GM12878 (cell line): ENCODE results near the gene HSPB1.

Experiments
- EP300 ChIP-seq, 2 experiments: fragments of 150-350 bp in 1 of 2; IDR thresholded peaks; 2 replicates each; pipeline ENCODE4 v1.6.1; 2011 to 2012; ENCODE audit warnings: low read depth in 2 of 2, low read length in 2 of 2, borderline replicate concordance in 1 of 2, improper control_type of control experiment in 1 of 2, inconsistent platforms in 1 of 2; ENCODE audit not compliant: control insufficient read depth in 1 of 2
- NFYB ChIP-seq: IDR thresholded peaks from 2 replicates; pipeline ENCODE4 v1.6.1; 2011; ENCODE audit warnings: low read depth, mild to moderate bottlenecking, low read length, improper control_type of control experiment, moderate library complexity; ENCODE audit not compliant: insufficient read depth
- NRF1 ChIP-seq: conservative IDR thresholded peaks from 2 replicates; pipeline ENCODE4 v1.6.1; 2011; ENCODE audit warnings: mild to moderate bottlenecking, low read depth, low read length, improper control_type of control experiment
- POLR2A ChIP-seq: IDR thresholded peaks from 2 replicates; pipeline ENCODE4 v1.6.1; 2011; ENCODE audit warnings: low read depth, mild to moderate bottlenecking, low read length
- SMC3 ChIP-seq: IDR thresholded peaks from 2 replicates; pipeline ENCODE4 v1.6.1; 2011; ENCODE audit warnings: low read length, improper control_type of control experiment, borderline replicate concordance
- TAF1 ChIP-seq: IDR thresholded peaks from 2 replicates; pipeline ENCODE4 v1.6.1; 2011; ENCODE audit warnings: mild to moderate bottlenecking, low read depth, low read length, borderline replicate concordance
- ZNF274 ChIP-seq: IDR thresholded peaks from one replicate; pipeline ENCODE4 v1.8.0; 2011; ENCODE audit not compliant: insufficient read length, insufficient read depth
- ZNF384 ChIP-seq: IDR thresholded peaks from 2 replicates; pipeline ENCODE4 v1.6.1; 2012; ENCODE audit warnings: low read depth, mild to moderate bottlenecking, low read length, improper control_type of control experiment, borderline replicate concordance
- TF ChIP-seq, protein P1 (sequence below), 3 experiments: IDR thresholded peaks in 2 of 3; conservative IDR thresholded peaks in 1 of 3; 2 replicates each; pipeline ENCODE4 v1.5.1; 2011; ENCODE audit warnings: low read depth in 3 of 3, low read length in 3 of 3, mild to moderate bottlenecking in 3 of 3, control low read depth in 2 of 3, moderate library complexity in 2 of 3, inconsistent platforms in 1 of 3, mixed read lengths in 1 of 3; ENCODE audit not compliant: control insufficient read depth in 2 of 3, insufficient read depth in 1 of 3; ENCODE audit errors: extremely low read depth in 1 of 3

- no peak for TF ChIP-seq TAF1
- TF ChIP-seq NRF1: no peak
- no peak for TF ChIP-seq EP300 (IDR thresholded peaks at IDR 0.05; ENCODE audit: borderline replicate concordance in 1 of 2, control insufficient read depth in 1 of 2, low read depth in 2 of 2, low read length in 2 of 2)
- TF ChIP-seq, protein P1, sequence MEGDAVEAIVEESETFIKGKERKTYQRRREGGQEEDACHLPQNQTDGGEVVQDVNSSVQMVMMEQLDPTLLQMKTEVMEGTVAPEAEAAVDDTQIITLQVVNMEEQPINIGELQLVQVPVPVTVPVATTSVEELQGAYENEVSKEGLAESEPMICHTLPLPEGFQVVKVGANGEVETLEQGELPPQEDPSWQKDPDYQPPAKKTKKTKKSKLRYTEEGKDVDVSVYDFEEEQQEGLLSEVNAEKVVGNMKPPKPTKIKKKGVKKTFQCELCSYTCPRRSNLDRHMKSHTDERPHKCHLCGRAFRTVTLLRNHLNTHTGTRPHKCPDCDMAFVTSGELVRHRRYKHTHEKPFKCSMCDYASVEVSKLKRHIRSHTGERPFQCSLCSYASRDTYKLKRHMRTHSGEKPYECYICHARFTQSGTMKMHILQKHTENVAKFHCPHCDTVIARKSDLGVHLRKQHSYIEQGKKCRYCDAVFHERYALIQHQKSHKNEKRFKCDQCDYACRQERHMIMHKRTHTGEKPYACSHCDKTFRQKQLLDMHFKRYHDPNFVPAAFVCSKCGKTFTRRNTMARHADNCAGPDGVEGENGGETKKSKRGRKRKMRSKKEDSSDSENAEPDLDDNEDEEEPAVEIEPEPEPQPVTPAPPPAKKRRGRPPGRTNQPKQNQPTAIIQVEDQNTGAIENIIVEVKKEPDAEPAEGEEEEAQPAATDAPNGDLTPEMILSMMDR (IDR thresholded peaks at IDR 0.05 in 2 of 3, conservative IDR thresholded peaks at IDR 0.05 in 1 of 3; ENCODE audit: control insufficient read depth in 2 of 3, extremely low read depth in 1 of 3, insufficient read depth in 1 of 3, low read depth in 3 of 3, low read length in 3 of 3): no peak
- TF ChIP-seq POLR2A: no peak
- TF ChIP-seq SMC3: no peak
- no peak for TF ChIP-seq NFYB
- TF ChIP-seq ZNF384: no peak
- no peak for TF ChIP-seq ZNF274
These were observed 44.3 kb downstream of the HSPB1 start for GRCh38 chr7:76346778-76347177.
